Activated T-cell treated with anti-CD3 and anti-CD28 coated beads for 4 hours (primary cell): Measurements from ENCODE around the gene CYP46A1.

Source experiments
- DNase-seq: peaks from one replicate; pipeline ENCODE4 v3.0.0-alpha.2; 2020

CYP46A1 gene

GRCh38 chr14:99747582-99748330, 63.7 kb downstream of the CYP46A1 start:
- DNase-seq, result no peak

- DNase-seq, result no peak
These were observed 64.4 kb downstream of the CYP46A1 start for GRCh38 chr14:99748529-99748928.

- no peak for DNase-seq
These were observed 65.0 kb downstream of the CYP46A1 start for GRCh38 chr14:99749142-99749541.

DNA sequence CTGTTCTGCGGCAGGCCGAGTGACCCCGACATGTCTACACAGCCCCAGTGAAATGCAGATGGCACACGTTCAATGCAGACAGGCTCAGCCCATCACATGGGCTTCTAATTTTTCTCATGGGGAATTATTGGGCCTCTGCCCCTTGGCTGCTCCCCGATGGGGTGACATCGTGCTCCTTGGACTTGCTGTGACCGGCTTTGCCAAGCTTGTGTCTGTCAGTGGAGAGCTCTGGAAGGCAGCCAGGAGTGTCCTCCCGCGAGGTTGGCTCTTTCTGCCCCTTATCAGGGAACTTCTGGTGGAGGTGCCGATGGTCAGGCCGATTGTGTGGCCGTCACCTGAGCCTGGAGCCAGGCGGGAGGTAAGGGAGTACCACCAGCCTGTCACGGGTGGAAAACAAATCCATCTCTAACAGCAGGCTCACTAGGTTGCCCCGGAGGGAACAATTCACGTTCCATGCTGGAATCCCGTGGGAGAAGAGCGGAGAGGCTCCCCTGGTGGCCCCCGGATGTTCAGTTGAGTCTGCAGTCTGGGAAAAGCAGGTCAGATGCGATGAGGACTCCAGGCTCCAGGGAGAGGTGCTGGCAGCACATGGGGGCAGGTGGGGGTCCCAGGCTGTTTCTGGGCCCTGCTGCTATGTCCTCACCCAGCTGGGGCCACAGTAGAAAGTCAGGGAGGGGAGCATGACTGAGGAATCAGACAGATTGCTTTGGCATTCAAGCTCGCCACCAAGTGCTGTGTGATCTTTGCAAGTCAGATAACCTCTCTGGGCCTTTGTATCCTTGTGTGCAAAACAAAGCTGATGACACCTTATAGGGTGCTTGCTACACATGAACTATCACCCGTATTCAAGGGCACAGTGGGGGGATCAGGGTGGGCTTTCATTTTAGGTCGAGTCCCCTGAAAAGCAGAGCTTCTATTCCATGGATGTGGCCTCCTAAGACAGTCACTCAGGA, 65.9 kb downstream of the CYP46A1 start:
- no peak for DNase-seq

- DNase-seq, result no peak
These were observed 66.8 kb downstream of the CYP46A1 start for GRCh38 chr14:99750746-99751450.

GRCh38 chr14:99751539-99752485, 67.7 kb downstream of the CYP46A1 start:
- no peak for DNase-seq

DNA sequence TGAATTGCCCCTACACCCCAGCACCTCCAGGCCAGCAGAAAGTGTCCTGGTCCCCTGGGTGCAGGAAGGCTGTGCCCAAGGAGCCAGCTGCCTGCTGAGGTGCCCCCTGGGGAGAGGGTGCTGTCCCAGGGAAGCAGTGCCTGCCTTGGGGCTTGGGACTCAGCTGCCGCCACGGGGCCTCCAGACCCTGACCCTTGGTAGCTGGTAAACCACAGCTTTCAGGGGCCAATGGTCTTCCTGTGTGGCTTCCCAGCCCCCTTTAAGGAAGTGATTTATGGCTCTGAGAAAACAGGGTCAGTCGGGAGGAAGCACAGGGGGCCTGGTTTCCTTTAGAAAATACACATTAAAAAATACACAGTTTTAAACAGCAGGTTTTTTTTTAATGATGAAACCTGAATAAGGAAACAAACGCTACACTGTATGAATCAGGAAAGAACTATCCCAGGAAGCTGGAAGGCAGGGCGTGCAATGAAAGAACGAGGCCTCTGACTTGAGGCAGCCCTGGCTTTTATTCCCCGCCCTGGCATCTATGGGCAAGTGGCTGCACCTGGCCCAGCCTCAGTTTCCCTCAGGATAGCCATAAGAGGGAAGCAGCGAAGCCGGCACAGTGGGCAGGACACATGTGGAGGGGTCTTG, 68.5 kb downstream of the CYP46A1 start:
- DNase-seq, result no peak

DNA sequence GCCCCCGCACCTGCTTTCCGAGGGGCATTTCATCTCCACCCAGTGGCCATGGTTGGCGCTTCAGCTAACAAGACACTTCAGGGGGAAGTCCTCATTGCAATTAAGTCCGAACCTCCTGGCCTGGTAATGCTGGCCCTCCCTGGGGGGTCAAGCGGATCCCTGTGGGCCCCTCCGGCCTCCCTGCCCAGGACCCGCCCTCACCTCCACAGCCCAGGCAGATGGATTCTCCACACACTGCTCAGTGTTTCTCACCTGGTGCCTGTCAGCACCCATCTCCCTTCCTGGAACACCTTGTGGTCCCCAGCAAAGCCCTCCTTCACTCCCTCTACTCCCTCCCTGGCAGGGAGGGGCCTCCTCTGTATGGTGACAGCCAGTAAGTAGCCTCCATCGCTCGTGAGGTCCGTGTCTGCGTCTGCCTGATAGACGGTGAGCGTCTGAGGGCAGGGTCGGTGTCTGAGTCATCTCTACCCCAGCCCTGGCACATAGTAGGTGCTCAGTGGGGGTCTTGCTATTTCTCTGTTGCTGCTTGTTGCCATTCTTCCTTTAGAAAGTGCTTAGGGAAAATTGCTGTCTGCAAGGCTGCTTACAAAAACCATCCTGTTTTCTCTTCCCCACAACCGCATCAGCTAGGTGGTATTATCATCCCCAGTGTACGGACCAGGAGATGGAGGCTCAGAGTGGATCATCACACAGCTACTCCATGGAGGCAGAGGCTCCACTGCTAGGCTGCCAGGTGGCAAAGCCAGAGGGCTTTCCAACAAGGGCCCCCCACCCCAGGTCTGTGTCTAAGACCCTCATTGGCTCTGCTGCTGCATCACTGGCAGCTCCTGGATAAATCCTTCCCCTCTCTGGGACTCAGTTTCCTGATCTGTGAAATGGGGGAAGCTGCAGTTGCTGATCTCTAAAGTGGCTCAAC, 69.4 kb downstream of the CYP46A1 start:
- no peak for DNase-seq

GRCh38 chr14:99754141-99755067, 70.3 kb downstream of the CYP46A1 start:
- no peak for DNase-seq

GRCh38 chr14:99755068-99755405, 70.9 kb downstream of the CYP46A1 start:
- DNase-seq, result no peak

- DNase-seq, result no peak
These were observed 71.8 kb downstream of the CYP46A1 start for GRCh38 chr14:99755629-99756603.

DNA sequence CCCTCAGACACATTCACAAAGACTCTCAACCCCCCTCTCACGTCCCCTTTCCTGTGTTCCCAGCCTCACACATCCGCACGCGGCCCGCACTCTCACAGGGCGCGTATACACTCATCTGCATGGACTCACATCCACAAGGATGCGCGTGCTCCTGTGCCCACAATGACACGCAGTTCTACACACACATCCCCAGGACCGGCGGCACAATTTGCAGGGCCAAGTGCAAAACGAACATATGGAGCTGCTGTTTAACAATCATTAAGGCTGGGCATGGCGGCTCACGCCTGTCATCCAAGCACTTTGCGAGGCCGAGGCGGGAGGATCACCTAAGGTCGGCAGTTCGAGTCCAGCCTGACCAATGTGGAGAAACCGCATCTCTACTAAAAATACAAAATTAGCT, 72.7 kb downstream of the CYP46A1 start:
- no peak for DNase-seq

DNA sequence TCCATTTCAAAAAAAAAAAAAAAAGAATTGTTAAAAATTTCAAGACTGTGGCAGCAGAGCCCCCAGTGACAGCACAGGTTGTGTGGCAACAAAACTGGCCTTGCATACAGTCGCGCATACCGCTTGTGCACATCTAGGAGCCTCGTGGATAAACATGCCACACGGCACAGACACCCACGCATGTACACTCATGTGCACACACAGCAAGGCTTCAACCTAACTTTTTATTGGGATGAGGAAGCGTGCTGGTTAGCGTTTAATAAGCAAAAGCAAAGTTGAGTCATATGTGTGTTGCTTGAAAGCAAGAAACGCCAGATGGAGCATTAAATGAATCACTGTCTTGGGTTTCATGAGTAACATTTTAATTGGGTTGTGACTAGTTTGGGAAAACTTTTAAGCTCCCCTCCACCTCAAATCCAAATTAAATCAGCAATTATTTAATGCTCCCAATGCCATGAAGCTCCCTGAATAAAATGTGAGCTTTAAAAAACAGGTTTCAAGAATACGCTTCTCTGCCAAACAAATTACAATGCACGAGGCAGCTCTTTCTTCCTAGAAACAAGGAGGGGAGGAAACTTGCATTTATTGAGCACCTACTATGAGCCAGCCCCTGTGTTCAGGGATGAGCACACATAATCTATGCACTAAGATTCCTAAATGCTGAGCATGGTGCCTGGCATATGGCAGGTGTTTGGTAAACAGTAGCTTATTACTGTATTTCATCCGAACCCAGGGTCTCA, 73.4 kb downstream of the CYP46A1 start:
- no peak for DNase-seq

DNA sequence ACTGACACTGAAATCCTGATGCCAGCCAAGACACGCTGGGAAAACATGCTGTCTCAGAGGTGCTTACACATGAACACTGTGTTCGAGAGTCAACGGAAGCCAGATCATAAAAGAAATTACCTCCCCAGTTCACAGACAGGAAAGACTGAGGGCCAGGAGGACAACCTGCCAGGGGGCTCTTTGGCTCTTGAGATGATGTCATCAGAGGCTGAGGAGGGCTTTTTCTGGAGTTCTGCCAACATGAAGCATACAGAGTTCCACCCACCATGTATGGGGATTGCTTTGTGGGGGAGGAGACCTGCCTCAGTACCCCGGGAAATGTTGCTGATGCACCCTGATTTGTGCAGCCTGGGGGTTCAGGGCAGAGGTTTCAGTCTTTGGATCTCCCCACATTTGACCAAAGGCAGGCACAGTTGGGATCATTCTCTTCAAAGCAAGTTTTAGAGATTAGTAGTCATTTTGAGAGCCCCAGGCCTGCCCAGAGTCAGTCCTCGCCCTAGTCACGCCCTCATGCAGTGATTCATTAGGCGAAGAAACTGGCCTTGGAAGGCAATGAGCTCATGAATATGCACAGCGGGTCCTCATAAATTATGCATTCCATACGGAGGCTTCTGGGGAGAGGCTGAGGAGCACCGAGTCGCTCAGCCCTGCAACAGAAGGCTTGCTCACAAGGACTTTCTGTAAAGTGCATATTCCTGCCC, 74.2 kb downstream of the CYP46A1 start:
- no peak for DNase-seq

DNA sequence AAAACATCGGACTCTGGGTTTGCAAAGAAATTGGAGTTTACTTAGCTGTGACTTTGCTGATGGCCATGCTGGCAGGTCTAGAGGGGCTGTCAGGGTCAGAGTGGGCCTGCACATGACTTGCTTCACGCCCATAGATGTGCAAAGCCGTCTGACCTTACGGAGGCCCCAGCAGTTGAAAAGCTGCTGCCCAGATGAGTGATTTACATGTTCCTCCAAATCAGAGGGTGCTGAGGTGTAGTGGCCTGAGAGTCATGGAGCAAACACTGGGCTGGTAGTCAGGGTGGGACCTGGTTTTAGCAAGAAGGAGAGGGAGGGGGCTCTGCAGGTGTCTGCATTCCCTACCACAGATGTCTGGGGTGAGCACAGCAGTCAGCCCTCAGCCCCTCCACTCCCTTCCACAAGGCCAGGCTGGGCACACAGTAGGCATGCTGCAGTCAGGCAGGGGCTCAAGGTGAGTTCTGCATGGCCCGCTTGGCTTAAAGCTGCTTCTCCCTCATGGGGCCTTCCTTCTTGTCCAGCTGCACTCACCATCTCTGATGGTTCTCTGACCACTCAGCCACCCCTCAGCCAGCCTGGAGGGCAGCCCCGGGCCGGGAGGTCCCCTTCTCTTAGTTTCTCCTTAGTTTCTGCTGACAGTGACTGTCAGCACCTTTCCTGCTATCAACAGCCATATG, 74.9 kb downstream of the CYP46A1 start:
- no peak for DNase-seq

DNA sequence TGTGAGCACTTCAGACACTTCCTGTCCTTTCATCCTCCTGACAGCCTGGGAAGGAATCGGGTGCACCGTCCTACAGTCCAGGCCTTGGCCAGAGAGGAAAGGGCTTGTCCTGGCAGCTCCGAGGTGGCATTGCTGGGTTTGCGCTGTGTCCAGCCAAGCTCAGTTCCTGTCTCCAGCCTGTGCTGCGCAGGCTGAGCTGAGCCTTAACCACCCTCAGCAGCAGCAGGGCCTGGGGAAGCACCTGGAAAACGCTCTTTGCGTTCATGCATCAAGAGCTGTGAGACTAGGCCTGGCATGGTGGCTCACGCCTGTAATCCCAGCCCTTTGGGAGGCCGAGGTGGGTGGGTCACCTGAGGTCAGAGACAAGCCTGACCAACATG, 75.4 kb downstream of the CYP46A1 start:
- DNase-seq, result no peak
